ELR (cell line): ENCODE measurements around the gene TPRG1L.
"Not testable (repeated sequence)": the region's sequence is repeated elsewhere in the genome, so short reads cannot be mapped to it uniquely, and the experiment has no call there.

Experiments used
- DNase-seq: peaks from one replicate; pipeline ENCODE4 v3.0.0-alpha.2; 2015; ENCODE audit warnings: low read depth

TPRG1L gene

GRCh38 chr1:3609016-3609768 is 15.6 kb upstream of the TPRG1L start:
- DNase-seq = no peak

GRCh38 chr1:3609769-3610526 is 14.9 kb upstream of the TPRG1L start:
- DNase-seq = no peak

- DNase-seq = no peak
These were observed 14.2 kb upstream of the TPRG1L start for GRCh38 chr1:3610527-3611169.

GRCh38 chr1:3611170-3612019 is 13.4 kb upstream of the TPRG1L start, which contains the start of gene MEGF6:
TSS of gene MEGF6 (minus strand) at chr1:3611508. CDS start at chr1:3611268, 240 bp downstream.
- DNase-seq = peak; percentile 37

GRCh38 chr1:3612123-3612522 is 12.7 kb upstream of the TPRG1L start:
- no peak for DNase-seq

GRCh38 chr1:3614755-3615742 is 9.8 kb upstream of the TPRG1L start:
- DNase-seq = peak; percentile 47

GRCh38 chr1:3616861-3617260 is 8.0 kb upstream of the TPRG1L start:
- DNase-seq = no peak

- DNase-seq = no peak
These were observed 6.9 kb upstream of the TPRG1L start for GRCh38 chr1:3617806-3618345.

GRCh38 chr1:3618531-3618880 is 6.3 kb upstream of the TPRG1L start:
- DNase-seq = no peak

- DNase-seq = peak; percentile 77
These were observed 5.7 kb upstream of the TPRG1L start for GRCh38 chr1:3618881-3619671.

- DNase-seq = no peak
These were observed 4.1 kb upstream of the TPRG1L start for GRCh38 chr1:3620708-3621107.

- peak; percentile 51 for DNase-seq
These were observed 3.6 kb upstream of the TPRG1L start for GRCh38 chr1:3621151-3621671.

GRCh38 chr1:3622102-3622501 is 2.7 kb upstream of the TPRG1L start:
- not testable (repeated sequence) for DNase-seq

- peak; percentile 15 for DNase-seq
These were observed 1.2 kb upstream of the TPRG1L start for GRCh38 chr1:3623441-3624199.

- peak; percentile 36 for DNase-seq
These were observed 514 bp downstream of the TPRG1L start for GRCh38 chr1:3625151-3625907.

- DNase-seq = no peak
These were observed 1.2 kb downstream of the TPRG1L start for GRCh38 chr1:3626025-3626424.

GRCh38 chr1:3627515-3628253 is 2.9 kb downstream of the TPRG1L start:
- DNase-seq = no peak
